Measurements from ENCODE around the gene FREY1.
"Not testable (repeated sequence)": the region's sequence is repeated elsewhere in the genome, so short reads cannot be mapped to it uniquely, and the experiment has no call there.

FREY1 gene

GRCh38 chr11:45913942-45914635, 7.0 kb upstream of the FREY1 start:
- no peak for DNase-seq (ENCODE audit: low read depth, low spot score)

GRCh38 chr11:45913514-45913913, 6.4 kb upstream of the FREY1 start:
- no peak for DNase-seq (ENCODE audit: low read depth, low spot score)

- DNase-seq (ENCODE audit: low read depth, low spot score) = no peak
Measured at GRCh38 chr11:45910623-45911022, 3.6 kb upstream of the FREY1 start.

DNA sequence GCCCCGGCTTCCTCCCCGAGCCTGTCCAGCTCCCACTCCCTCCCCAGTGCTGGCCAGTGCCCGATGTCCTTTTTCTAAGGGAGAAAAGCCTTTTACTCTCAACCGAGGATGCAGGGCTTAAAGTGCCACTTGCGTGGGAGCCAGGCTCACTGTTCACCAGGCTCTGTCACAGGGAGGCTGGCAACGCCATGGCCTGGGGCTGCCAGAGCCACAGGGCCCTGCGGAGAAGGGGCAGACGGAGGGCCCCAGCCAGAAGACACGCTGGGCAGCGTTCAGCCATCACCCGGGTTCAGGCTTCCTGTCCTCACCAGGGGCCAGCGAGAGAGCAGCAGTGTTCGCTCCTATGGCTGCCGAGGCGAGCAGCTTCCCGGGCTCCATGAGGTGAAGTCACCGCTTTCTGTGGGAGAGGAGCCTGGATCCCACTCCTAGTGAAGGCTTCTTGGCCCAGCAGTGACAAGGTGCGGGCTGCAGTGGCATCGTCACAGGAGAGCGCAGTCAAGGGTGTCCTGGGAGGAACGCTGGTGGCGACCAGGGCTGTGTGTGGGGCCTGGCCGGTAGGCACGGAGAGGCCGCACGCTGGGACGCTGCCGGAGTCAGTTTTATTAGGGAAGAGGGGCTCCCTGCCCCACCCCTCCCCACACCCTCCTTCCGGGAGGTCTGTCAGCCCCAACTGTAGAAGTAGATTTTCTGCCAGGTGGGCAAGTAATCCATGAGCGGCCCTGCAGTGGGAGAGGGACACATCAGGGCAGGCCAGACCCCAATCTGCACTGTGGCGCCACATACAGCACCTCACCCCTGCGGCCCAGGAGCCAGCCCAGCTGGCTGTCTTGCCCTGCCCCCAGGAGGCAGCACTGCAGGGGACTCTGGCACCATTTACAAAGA, 2.8 kb upstream of the FREY1 start:
- DNase-seq (ENCODE audit: low read depth, low spot score) = no peak

GRCh38 chr11:45907911-45908370, 870 bp upstream of the FREY1 start:
- no peak for DNase-seq (ENCODE audit: low read depth, low spot score)

GRCh38 chr11:45906096-45906682, 882 bp downstream of the FREY1 start:
- DNase-seq (ENCODE audit: low read depth, low spot score) = no peak

- not testable (repeated sequence) for DNase-seq (ENCODE audit: low read depth, low spot score)
Measured at GRCh38 chr11:45905576-45905975, 1.5 kb downstream of the FREY1 start.

- no peak for DNase-seq (ENCODE audit: low read depth, low spot score)
Measured at GRCh38 chr11:45905095-45905494, 2.0 kb downstream of the FREY1 start.

- DNase-seq (ENCODE audit: low read depth, low spot score) = no peak
Measured at GRCh38 chr11:45904309-45904915, 2.7 kb downstream of the FREY1 start.

- DNase-seq (ENCODE audit: low read depth, low spot score) = no peak
Measured at GRCh38 chr11:45902452-45903380, 4.4 kb downstream of the FREY1 start.

DNA sequence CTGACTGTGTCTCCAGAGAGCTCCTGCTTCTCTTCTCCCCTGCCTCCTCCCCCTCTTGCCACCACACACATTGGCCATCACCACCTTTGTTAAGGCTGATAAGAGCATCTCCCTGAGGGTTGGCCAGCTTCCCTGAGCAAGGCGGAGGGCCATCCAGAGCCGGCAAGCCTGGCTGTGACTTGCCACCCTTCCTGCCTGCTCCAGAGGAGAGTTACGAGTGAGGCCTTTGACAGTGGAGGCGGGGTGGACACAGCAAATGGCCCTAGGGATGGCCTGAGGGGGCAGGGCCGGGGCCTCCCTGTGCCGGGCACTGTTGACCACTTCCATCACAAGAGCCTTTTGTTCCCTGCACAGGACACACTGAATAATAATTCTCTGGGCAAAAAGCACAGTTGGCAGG, 5.4 kb downstream of the FREY1 start:
- no peak for DNase-seq (ENCODE audit: low read depth, low spot score)

DNA sequence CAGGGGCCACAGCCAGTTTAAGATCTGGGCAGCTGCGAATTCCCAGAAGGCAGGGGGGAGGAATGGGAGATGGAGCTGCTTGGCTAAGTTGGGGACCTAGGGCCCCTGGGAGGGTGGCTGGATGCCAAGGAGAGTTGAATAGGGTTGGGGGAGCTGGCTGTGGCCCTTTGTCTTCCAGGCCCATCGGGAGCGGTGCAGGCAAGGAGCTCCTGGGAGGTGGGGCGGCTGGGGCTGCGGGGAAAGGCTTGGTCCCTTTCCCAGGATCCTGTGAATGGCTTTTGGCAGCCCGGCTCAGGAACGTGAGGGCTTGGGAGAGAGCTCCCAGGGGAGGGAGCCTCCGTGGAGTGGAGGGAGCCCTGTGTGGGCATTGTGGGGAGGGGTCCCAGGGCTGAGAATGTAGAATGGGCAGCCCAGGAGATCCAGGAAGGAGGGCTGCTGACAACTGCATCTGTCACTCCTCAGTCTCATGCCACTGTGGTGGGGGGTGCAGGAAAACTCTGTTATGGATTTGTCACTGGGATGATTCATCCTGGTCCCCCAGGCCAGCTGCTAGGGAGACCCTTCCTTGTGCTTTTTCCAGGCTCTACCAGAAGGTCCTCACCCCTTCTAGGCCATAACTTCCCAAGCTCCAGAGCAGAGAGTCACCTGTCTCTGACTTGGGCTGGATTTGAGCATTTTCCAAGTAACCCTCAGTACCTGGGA, 6.0 kb downstream of the FREY1 start:
- no peak for DNase-seq (ENCODE audit: low read depth, low spot score)

- DNase-seq (ENCODE audit: low read depth, low spot score) = not testable (repeated sequence)
Measured at GRCh38 chr11:45900175-45900800, 6.8 kb downstream of the FREY1 start.

DNA sequence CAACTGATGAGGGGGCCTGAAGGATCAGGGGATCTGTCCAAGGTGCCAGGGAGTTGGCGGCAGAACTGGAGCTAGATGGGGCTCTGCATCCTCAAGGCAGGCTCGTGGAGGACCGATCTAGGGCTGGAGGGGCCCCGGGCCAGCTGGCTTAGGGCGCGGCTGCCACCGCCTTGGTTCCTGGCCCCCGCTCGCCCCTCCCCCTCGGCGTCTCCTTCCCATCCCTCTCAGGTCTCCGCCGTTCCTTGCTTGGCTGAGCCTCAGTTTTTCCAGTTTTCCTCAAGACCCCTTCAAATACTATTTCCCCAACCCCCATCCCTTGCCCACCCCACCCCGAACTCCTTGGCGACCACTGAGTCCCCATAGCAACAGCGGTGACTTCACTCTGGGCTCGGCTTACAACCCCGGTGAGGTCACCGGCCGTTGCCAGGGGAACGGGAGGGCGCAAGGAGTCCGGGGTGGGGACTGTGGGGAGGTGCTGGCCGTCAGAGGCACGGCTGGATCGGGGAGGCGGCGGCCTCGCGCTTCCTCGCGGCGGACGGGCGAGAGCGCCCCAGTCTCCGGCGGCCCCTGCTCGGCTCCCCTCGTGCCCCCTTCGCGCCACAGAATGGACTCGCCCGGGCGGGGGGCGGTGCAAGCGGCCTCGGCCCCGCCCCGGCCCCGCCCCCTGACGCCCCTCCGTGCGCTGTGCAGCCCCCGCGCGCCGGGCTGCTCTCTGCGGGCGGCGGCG, 7.5 kb downstream of the FREY1 start:
- peak; percentile 52 for DNase-seq (ENCODE audit: low read depth, low spot score)

DNA sequence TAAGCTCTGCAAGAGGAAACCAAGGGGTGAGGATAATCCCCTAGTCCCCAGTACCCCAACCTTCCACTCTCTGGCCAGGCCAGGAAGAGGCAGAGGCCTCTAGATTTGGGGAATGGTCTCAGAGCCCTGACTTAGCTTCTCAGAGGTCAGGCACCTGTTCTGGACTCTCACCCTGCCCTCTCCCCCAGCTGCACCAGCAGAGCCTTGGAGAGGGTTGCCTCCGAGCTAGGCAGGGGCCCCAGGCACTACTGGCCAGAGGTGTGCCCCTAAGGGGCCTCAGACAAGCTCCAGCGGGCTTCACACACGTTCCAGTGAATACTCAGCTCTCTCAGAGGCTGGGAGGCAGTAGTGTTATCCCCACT, 8.0 kb downstream of the FREY1 start:
- DNase-seq (ENCODE audit: low read depth, low spot score) = no peak

GRCh38 chr11:45897556-45897955, 9.5 kb downstream of the FREY1 start:
- DNase-seq (ENCODE audit: low read depth, low spot score) = no peak

DNA sequence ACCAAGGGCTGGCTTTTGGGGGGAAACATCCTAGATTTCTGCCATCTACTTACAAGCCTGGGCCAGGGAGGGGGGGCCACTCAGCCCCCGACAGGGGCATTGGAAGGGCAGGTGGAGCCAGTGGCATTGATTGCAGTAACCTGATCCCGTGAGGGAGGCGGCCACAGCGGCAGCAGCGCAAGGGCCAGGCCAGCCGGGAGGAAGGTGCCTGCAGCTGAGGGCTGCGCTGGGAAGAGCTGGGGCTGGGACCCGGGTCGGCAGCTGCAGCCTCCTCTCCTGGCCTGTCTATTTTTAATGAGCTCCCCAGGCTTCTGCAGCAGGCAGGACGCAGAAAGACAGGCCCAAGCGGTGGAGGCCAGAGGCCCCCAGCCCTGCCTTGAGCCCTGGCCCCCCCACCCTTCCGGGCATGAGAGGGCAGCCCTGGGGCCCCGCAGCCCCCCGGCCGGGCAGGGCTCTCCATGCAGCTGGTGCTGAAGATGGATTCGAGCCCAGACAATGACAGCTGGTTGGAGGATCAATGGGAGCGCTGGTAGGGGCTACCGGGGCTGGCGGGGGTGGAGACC, 10.6 kb downstream of the FREY1 start:
- DNase-seq (ENCODE audit: low read depth, low spot score) = no peak

GRCh38 chr11:45895553-45896259, 11.4 kb downstream of the FREY1 start:
- DNase-seq (ENCODE audit: low read depth, low spot score) = no peak

All from smooth muscle cell of the brain vasculature (primary cell).